Measurements from ENCODE around the gene GRIFIN. TPM values are rescaled to one million over a fixed set of nuclear protein-coding genes. Genes with fewer than 3 reads are reported as not detected.

Gene GRIFIN
- total RNA-seq, 2 donors from 2014 or later: not detected

- Histone ChIP-seq H3K36me3 (no peaks in the 10 kb centered on the region), H3K9ac (ENCODE audit: low read depth in 2 of 2, low read length in 2 of 2) (no peak overlapping the region), H3K27me3 (no peaks in the 10 kb centered on the region), H3K4me1 (peaks cover 16% of the 10 kb centered on the region), H3K27ac (no peak overlapping the region), H3K4me3 (no peak overlapping the region), H3K9me3 (no peaks in the 10 kb centered on the region)
- DNase-seq: no peak
- intact Hi-C loops (cut with DNase I): no loop called here
- no peak for TF ChIP-seq CTCF (IDR thresholded peaks at IDR 0.05)
Observed at GRCh38 chr7:2507208-2507916, 31.2 kb upstream of the GRIFIN start.

- no peak for DNase-seq
- Histone ChIP-seq H3K9me3 (no peaks in the 10 kb centered on the region), H3K4me3 (no peak overlapping the region), H3K36me3 (no peaks in the 10 kb centered on the region), H3K27ac (no peak overlapping the region), H3K4me1 (no peaks in the 10 kb centered on the region), H3K9ac (ENCODE audit: low read depth in 2 of 2, low read length in 2 of 2) (no peak overlapping the region), H3K27me3 (no peaks in the 10 kb centered on the region)
- TF ChIP-seq CTCF (IDR thresholded peaks at IDR 0.05): no peak
- intact Hi-C loops (cut with DNase I): no loop called here
Observed at GRCh38 chr7:2505401-2505800, 29.2 kb upstream of the GRIFIN start.

GRCh38 chr7:2504889-2505375 lies 28.7 kb upstream of the GRIFIN start:
- no peak overlapping the region for H3K9ac ChIP-seq (ENCODE audit: low read depth in 2 of 2, low read length in 2 of 2)
- H3K36me3 ChIP-seq: no peaks in the 10 kb centered on the region
- no peak overlapping the region for H3K27ac ChIP-seq
- H3K4me3 ChIP-seq: no peak overlapping the region
- no peak for TF ChIP-seq CTCF (IDR thresholded peaks at IDR 0.05)
- no peaks in the 10 kb centered on the region for H3K4me1 ChIP-seq
- no peak for DNase-seq
- H3K9me3 ChIP-seq: no peaks in the 10 kb centered on the region
- H3K27me3 ChIP-seq: no peaks in the 10 kb centered on the region
- intact Hi-C loops (cut with DNase I): no loop called here

GRCh38 chr7:2504128-2504888 lies 28.1 kb upstream of the GRIFIN start:
- Histone ChIP-seq H3K27me3 (no peaks in the 10 kb centered on the region), H3K27ac (no peak overlapping the region), H3K9me3 (no peaks in the 10 kb centered on the region), H3K4me1 (no peaks in the 10 kb centered on the region), H3K9ac (ENCODE audit: low read depth in 2 of 2, low read length in 2 of 2) (no peak overlapping the region), H3K4me3 (no peak overlapping the region), H3K36me3 (no peaks in the 10 kb centered on the region)
- no peak for TF ChIP-seq CTCF (IDR thresholded peaks at IDR 0.05)
- intact Hi-C loops (cut with DNase I): no loop called here
- no peak for DNase-seq

GRCh38 chr7:2503056-2503941 lies 27.1 kb upstream of the GRIFIN start:
- no peak overlapping the region for H3K4me3 ChIP-seq
- no peaks in the 10 kb centered on the region for H3K9me3 ChIP-seq
- H3K36me3 ChIP-seq: no peaks in the 10 kb centered on the region
- intact Hi-C loops (cut with DNase I): no loop called here
- no peak for DNase-seq
- TF ChIP-seq CTCF (IDR thresholded peaks at IDR 0.05): no peak
- H3K4me1 ChIP-seq: no peaks in the 10 kb centered on the region
- no peaks in the 10 kb centered on the region for H3K27me3 ChIP-seq
- no peak overlapping the region for H3K27ac ChIP-seq
- no peak overlapping the region for H3K9ac ChIP-seq (ENCODE audit: low read depth in 2 of 2, low read length in 2 of 2)

All from colonic mucosa (tissue), 4 donors.